ENCODE measurements around the gene MAP1LC3B2. TPM values are rescaled to one million over a fixed set of nuclear protein-coding genes. Genes with fewer than 3 reads are reported as not detected.

The MAP1LC3B2 gene
- total and polyA plus RNA-seq, 2 of the 13 experiments (the other 11 are each of a cell fraction or from before 2014, with no cell fraction given) = 0.60 to 2.2 TPM

DNA sequence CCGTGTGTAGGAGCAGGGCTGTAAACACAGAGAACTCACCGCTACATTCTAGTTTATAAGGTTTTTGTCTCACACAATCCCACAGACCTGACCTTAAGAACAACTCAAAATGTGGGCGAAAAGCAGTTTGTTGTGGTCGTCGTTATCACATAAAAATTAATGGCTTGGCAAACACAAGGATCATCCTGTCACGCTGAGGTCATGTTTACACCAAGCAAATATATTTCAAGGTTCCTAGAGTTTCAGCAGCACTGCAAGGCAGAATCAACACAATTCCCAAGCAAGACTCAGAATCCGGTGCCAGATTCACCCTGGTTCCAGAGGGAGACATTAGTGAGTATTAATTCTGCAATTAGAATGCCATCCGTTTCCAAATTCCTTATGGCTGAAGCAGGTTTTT, 30.1 kb upstream of the MAP1LC3B2 start (continued):
- TF ChIP-seq ZFP91 (CRISPR knock-in tag; IDR thresholded peaks at IDR 0.05; ENCODE audit: borderline replicate concordance) (no peak), ZNF503 (CRISPR knock-in tag; IDR thresholded peaks at IDR 0.05) (peak; percentile 79), NFYB (CRISPR knock-in tag; IDR thresholded peaks at IDR 0.05) (no peak), BRD4 (CRISPR knock-in tag; IDR thresholded peaks at IDR 0.05) (no peak)
- TF ChIP-seq, protein P1, sequence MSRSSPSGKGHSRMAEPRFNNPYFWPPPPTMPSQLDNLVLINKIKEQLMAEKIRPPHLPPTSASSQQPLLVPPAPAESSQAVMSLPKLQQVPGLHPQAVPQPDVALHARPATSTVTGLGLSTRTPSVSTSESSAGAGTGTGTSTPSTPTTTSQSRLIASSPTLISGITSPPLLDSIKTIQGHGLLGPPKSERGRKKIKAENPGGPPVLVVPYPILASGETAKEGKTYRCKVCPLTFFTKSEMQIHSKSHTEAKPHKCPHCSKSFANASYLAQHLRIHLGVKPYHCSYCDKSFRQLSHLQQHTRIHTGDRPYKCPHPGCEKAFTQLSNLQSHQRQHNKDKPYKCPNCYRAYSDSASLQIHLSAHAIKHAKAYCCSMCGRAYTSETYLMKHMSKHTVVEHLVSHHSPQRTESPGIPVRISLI (CRISPR knock-in tag; IDR thresholded peaks at IDR 0.05; ENCODE audit: borderline replicate concordance) = no peak
- TF ChIP-seq, protein P2, sequence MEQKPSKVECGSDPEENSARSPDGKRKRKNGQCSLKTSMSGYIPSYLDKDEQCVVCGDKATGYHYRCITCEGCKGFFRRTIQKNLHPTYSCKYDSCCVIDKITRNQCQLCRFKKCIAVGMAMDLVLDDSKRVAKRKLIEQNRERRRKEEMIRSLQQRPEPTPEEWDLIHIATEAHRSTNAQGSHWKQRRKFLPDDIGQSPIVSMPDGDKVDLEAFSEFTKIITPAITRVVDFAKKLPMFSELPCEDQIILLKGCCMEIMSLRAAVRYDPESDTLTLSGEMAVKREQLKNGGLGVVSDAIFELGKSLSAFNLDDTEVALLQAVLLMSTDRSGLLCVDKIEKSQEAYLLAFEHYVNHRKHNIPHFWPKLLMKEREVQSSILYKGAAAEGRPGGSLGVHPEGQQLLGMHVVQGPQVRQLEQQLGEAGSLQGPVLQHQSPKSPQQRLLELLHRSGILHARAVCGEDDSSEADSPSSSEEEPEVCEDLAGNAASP (CRISPR knock-in tag; IDR thresholded peaks at IDR 0.05; ENCODE audit: borderline replicate concordance) = peak; percentile 89; the same call in 1 of the 2 replicates

- ChIA-PET CTCF (ENCODE audit: low intra/inter-chr PET ratio, low total read pairs) (no interaction called here), POLR2A (no interaction called here)
- ATAC-seq = no peak
- intact Hi-C loops (cut with micrococcal nuclease; ENCODE audit: unreplicated experiment) (no loop called here), in situ Hi-C loops (cut with HindIII; ENCODE audit: extremely low pct_ligation_motif_present, low pct_unique_long_range_greater_than_20kb) (no loop called here)
- DNase-seq (ENCODE audit: low spot score) = no peak
- H3K27me3 ChIP-seq (ENCODE audit: control insufficient read depth in 1 of 2, insufficient read depth in 2 of 2, low read length in 2 of 2) = peaks cover 8 to 62% of the 10 kb centered on the region in 2 experiments
- BruUV-seq (replicated peaks) = no TSS peak
- H3K9ac ChIP-seq (ENCODE audit: insufficient read depth, low read depth, low read length) = no peak overlapping the region
- peaks cover 23% of the 10 kb centered on the region for H3K4me1 ChIP-seq (ENCODE audit: insufficient read depth, low read length)
- no peaks in the 10 kb centered on the region for H3K36me3 ChIP-seq (replicated peaks in 1 of 2; ENCODE audit: control insufficient read depth in 1 of 2, insufficient read depth in 2 of 2, low read length in 2 of 2)
- no peaks in the 10 kb centered on the region for H3K79me2 ChIP-seq (ENCODE audit: insufficient read depth, low read length)
- no peaks in the 10 kb centered on the region for H3K9me3 ChIP-seq (ENCODE audit: low read length)
- TF ChIP-seq NCOA1 (CRISPR knock-in tag; IDR thresholded peaks at IDR 0.05) (no peak), ZFP1 (CRISPR knock-in tag; IDR thresholded peaks at IDR 0.05) (no peak), POLR2A (IDR thresholded peaks at IDR 0.05; ENCODE audit: insufficient read depth in 1 of 2, low read depth in 2 of 2, low read length in 2 of 2) (no peak), MATR3 (CRISPR knock-in tag; IDR thresholded peaks at IDR 0.05) (no peak), PTBP1 (IDR thresholded peaks at IDR 0.05; ENCODE audit: low read depth, low read length, poor library complexity, severe bottlenecking) (no peak), SP4 (CRISPR knock-in tag; IDR thresholded peaks at IDR 0.05) (no peak), GATAD2A (CRISPR knock-in tag; IDR thresholded peaks at IDR 0.05) (no peak), LRRFIP1 (CRISPR knock-in tag; conservative IDR thresholded peaks at IDR 0.05) (no peak)
- TF ChIP-seq, protein P3, sequence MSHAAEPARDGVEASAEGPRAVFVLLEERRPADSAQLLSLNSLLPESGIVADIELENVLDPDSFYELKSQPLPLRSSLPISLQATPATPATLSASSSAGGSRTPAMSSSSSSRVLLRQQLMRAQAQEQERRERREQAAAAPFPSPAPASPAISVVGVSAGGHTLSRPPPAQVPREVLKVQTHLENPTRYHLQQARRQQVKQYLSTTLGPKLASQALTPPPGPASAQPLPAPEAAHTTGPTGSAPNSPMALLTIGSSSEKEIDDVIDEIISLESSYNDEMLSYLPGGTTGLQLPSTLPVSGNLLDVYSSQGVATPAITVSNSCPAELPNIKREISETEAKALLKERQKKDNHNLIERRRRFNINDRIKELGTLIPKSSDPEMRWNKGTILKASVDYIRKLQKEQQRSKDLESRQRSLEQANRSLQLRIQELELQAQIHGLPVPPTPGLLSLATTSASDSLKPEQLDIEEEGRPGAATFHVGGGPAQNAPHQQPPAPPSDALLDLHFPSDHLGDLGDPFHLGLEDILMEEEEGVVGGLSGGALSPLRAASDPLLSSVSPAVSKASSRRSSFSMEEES (CRISPR knock-in tag; IDR thresholded peaks at IDR 0.05) = no peak
- H4K20me1 ChIP-seq (ENCODE audit: insufficient read depth, low read length) = no peaks in the 10 kb centered on the region; the same call in 1 of the 2 replicates
- no peak overlapping the region for H3K4me3 ChIP-seq (replicated peaks in 1 of 3; ENCODE audit: insufficient read depth in 1 of 3, low read depth in 2 of 3, low read length in 3 of 3)
- no peak for FAIRE-seq
- no peak overlapping the region for H3K27ac ChIP-seq (ENCODE audit: extremely low read length, insufficient read depth, low read length)
- no peak overlapping the region for H2AFZ ChIP-seq (ENCODE audit: low read length)
- no peak overlapping the region for H3K4me2 ChIP-seq (ENCODE audit: low read depth, low read length)
- WGBS (ENCODE audit: low lambda C conversion rate) = 50% methylated on average over 2 of the region's 2 CpGs
These were observed 29.5 kb upstream of the MAP1LC3B2 start for GRCh38 chr12:116529686-116530085.
